ENCODE measurements around the gene APOA4. TPM values are rescaled to one million over a fixed set of nuclear protein-coding genes. Genes with fewer than 3 reads are reported as not detected.

APOA4 gene
- total and polyA plus RNA-seq, 2 of the 13 experiments (the other 11 are each of a cell fraction or from before 2014, with no cell fraction given): 3.8 to 7.2 TPM

DNA sequence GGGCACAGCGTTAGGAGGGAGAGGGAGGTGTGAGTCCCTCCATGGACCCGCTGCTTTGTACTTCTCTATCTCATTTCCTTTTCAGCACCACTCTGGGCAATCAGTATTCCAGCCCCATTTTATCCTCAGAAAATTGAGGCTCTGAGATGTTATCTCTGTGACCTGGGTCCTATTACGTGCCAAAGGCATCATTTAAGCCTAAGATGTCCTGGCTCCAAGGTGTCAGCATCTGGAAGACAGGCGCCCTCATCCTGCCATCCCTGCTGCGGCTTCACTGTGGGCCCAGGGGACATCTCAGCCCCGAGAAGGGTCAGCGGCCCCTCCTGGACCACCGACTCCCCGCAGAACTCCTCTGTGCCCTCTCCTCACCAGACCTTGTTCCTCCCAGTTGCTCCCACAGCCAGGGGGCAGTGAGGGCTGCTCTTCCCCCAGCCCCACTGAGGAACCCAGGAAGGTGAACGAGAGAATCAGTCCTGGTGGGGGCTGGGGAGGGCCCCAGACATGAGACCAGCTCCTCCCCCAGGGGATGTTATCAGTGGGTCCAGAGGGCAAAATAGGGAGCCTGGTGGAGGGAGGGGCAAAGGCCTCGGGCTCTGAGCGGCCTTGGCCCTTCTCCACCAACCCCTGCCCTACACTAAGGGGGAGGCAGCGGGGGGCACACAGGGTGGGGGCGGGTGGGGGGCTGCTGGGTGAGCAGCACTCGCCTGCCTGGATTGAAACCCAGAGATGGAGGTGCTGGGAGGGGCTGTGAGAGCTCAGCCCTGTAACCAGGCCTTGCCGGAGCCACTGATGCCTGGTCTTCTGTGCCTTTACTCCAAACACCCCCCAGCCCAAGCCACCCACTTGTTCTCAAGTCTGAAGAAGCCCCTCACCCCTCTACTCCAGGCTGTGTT lies 5.8 kb upstream of the APOA4 start (continued):
- TF ChIP-seq, protein P1, sequence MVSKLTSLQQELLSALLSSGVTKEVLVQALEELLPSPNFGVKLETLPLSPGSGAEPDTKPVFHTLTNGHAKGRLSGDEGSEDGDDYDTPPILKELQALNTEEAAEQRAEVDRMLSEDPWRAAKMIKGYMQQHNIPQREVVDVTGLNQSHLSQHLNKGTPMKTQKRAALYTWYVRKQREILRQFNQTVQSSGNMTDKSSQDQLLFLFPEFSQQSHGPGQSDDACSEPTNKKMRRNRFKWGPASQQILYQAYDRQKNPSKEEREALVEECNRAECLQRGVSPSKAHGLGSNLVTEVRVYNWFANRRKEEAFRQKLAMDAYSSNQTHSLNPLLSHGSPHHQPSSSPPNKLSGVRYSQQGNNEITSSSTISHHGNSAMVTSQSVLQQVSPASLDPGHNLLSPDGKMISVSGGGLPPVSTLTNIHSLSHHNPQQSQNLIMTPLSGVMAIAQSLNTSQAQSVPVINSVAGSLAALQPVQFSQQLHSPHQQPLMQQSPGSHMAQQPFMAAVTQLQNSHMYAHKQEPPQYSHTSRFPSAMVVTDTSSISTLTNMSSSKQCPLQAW (CRISPR knock-in tag; IDR thresholded peaks at IDR 0.05): peak; percentile 74
- TF ChIP-seq NFRKB (IDR thresholded peaks at IDR 0.05) (no peak), ZFP90 (CRISPR knock-in tag; IDR thresholded peaks at IDR 0.05; ENCODE audit: borderline replicate concordance) (peak; percentile 32), MIXL1 (CRISPR knock-in tag; IDR thresholded peaks at IDR 0.05) (peak; percentile 62), HOXA7 (CRISPR knock-in tag; IDR thresholded peaks at IDR 0.05) (no peak), SMARCC2 (IDR thresholded peaks at IDR 0.05) (no peak), ZBTB3 (CRISPR knock-in tag; IDR thresholded peaks at IDR 0.05; ENCODE audit: borderline replicate concordance, low read depth) (no peak), ZNF20 (CRISPR knock-in tag; IDR thresholded peaks at IDR 0.05) (no peak), ZNF33B (CRISPR knock-in tag; IDR thresholded peaks at IDR 0.05) (no peak), ZNF619 (CRISPR knock-in tag; IDR thresholded peaks at IDR 0.05) (peak; percentile 69; the same call in 1 of the 2 replicates), FOXK2 (IDR thresholded peaks at IDR 0.05) (no peak), U2AF1 (optimal IDR thresholded peaks at IDR 0.05; ENCODE audit: low read depth, low read length) (peak; percentile 79), NR0B2 (CRISPR knock-in tag; IDR thresholded peaks at IDR 0.05) (no peak), NFE2L2 (IDR thresholded peaks at IDR 0.05; ENCODE audit: low read length) (no peak), IRF2 (CRISPR knock-in tag; IDR thresholded peaks at IDR 0.05) (peak; percentile 65), ELF1 (CRISPR knock-in tag; IDR thresholded peaks at IDR 0.05) (0 out of 2 replicates have a peak, but pooled peaks have one; percentile 19)
- TF ChIP-seq, protein P2, sequence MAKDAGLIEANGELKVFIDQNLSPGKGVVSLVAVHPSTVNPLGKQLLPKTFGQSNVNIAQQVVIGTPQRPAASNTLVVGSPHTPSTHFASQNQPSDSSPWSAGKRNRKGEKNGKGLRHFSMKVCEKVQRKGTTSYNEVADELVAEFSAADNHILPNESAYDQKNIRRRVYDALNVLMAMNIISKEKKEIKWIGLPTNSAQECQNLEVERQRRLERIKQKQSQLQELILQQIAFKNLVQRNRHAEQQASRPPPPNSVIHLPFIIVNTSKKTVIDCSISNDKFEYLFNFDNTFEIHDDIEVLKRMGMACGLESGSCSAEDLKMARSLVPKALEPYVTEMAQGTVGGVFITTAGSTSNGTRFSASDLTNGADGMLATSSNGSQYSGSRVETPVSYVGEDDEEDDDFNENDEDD (CRISPR knock-in tag; IDR thresholded peaks at IDR 0.05; ENCODE audit: borderline replicate concordance): 0 out of 2 replicates have a peak, but pooled peaks have one; percentile 35
- TF ChIP-seq, protein P3, sequence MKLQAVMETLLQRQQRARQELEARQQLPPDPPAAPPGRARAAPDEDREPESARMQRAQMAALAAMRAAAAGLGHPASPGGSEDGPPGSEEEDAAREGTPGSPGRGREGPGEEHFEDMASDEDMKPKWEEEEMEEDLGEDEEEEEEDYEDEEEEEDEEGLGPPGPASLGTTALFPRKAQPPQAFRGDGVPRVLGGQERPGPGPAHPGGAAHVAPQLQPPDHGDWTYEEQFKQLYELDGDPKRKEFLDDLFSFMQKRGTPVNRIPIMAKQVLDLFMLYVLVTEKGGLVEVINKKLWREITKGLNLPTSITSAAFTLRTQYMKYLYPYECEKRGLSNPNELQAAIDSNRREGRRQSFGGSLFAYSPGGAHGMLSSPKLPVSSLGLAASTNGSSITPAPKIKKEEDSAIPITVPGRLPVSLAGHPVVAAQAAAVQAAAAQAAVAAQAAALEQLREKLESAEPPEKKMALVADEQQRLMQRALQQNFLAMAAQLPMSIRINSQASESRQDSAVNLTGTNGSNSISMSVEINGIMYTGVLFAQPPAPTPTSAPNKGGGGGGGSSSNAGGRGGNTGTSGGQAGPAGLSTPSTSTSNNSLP (IDR thresholded peaks at IDR 0.05; ENCODE audit: low read depth, low read length): 0 out of 2 replicates have a peak, but pooled peaks have one; percentile 17

Data from HepG2 (cell line).